Adrenal gland (tissue), 5 donors: ENCODE measurements around the gene NR1H4.

Source experiments
- POLR2A ChIP-seq, 2 donors: fragments of 450-650 bp; IDR thresholded peaks; one replicate each; pipeline ENCODE4 v1.6.1; 2017; ENCODE audit warnings: antibody characterized with exemption in 2 of 2, mild to moderate bottlenecking in 2 of 2, moderate library complexity in 1 of 2
- TF ChIP-seq, protein P1 (sequence below), 6 experiments: fragments of 450-650 bp in 4 of 6; fragments of 200-600 bp in 2 of 6; sonication (generic) in 1 of 6; IDR thresholded peaks; 1 replicate in 5 of 6; 2 replicates in 1 of 6; pipeline versions ENCODE4 v1.5.1 to v1.8.0; 2016 to 2021; ENCODE audit warnings: antibody characterized with exemption in 6 of 6, mild to moderate bottlenecking in 2 of 6, moderate library complexity in 1 of 6
- donor health status: DM: no; HTN: no; CAD: no.

DNA sequence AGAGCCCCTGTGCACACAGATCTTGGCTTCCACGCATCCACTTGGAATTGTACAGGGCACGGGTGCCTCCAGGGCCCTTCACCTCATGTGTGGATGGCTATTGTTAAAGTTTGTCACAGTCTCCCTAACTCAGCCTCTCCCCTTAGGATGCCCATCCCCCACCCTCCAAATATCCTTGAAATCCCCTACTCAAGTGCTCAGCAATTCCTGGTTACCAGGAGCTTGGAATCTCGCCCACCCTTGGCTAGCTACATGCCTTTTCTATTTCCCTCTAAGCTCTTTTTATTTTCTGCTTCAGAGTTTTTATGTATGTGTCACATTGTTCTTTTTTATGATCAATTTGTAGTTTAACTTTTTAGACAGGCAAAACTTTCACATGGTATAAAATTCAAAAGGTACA lies 13.0 kb upstream of the NR1H4 start:
- TF ChIP-seq, protein P1, sequence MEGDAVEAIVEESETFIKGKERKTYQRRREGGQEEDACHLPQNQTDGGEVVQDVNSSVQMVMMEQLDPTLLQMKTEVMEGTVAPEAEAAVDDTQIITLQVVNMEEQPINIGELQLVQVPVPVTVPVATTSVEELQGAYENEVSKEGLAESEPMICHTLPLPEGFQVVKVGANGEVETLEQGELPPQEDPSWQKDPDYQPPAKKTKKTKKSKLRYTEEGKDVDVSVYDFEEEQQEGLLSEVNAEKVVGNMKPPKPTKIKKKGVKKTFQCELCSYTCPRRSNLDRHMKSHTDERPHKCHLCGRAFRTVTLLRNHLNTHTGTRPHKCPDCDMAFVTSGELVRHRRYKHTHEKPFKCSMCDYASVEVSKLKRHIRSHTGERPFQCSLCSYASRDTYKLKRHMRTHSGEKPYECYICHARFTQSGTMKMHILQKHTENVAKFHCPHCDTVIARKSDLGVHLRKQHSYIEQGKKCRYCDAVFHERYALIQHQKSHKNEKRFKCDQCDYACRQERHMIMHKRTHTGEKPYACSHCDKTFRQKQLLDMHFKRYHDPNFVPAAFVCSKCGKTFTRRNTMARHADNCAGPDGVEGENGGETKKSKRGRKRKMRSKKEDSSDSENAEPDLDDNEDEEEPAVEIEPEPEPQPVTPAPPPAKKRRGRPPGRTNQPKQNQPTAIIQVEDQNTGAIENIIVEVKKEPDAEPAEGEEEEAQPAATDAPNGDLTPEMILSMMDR (IDR thresholded peaks at IDR 0.05) = no peak
- no peak for TF ChIP-seq POLR2A (IDR thresholded peaks at IDR 0.05)
